Right ventricle myocardium inferior (tissue), 1 donor: ENCODE data around the gene RADIL. TPM values are rescaled to one million over a fixed set of nuclear protein-coding genes. Genes with fewer than 3 reads are reported as not detected.

ENCODE experiments used
- ATAC-seq: fragments of 200-7000 bp; cut with Tn5 transposase; one replicate; pipeline ENCODE4 v1.9.1; 2020; ENCODE audit warnings: mild to moderate bottlenecking, moderate library complexity
- DNase-seq: peaks from one replicate; pipeline ENCODE4 v3.0.0; 2021; ENCODE audit errors: missing footprints
- intact Hi-C: fragments of 100-400 bp; cut with DNase I; formaldehyde crosslinking; loops from one replicate; pipeline ENCODE4 v1.11.0; 2022
- total RNA-seq: library from RNA; stranded (reverse); fragmentation: NEBNext Ultra II Directional; extraction: Animal tissue kit (Norgen Biotek cat#: 25700); gene quantifications from one replicate; pipeline ENCODE4 v1.2.1, GENCODE V29; 2021
- donor health status: DM: no; HTN: yes; CAD: no; lungs with severe emphysema.

The RADIL gene
- total RNA-seq, 1 donor from 2014 or later, result 3.9 TPM

DNA sequence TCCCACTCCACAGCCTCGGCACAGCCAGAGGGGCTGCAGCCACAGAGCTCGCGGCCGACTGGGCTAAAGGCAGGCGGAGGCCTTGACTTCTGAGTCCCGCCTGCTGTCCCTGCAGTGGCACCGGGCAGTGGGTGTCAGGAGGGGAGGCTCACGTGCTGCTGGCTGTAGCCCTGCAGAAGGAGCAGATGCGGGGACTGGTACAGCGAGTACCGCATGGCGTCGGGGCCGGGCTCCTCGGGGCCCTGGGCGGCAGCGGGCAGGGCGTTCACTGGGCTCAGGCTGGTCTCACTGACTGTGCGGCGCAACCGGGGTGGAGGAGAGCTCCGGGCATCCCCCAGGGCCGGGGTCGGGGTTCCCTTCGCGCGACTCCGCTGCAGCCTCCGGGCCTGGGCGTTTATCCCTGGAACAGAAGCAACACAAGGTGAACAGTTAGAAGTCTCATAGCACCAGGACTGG is 47.3 kb downstream of the RADIL start:
- intact Hi-C loops, result loop anchor here (5.0 kb wide), 1 partner anchor 46 kb away; the partner anchor contains the start of gene RADIL
- DNase-seq (no peak), ATAC-seq (no peak)

DNA sequence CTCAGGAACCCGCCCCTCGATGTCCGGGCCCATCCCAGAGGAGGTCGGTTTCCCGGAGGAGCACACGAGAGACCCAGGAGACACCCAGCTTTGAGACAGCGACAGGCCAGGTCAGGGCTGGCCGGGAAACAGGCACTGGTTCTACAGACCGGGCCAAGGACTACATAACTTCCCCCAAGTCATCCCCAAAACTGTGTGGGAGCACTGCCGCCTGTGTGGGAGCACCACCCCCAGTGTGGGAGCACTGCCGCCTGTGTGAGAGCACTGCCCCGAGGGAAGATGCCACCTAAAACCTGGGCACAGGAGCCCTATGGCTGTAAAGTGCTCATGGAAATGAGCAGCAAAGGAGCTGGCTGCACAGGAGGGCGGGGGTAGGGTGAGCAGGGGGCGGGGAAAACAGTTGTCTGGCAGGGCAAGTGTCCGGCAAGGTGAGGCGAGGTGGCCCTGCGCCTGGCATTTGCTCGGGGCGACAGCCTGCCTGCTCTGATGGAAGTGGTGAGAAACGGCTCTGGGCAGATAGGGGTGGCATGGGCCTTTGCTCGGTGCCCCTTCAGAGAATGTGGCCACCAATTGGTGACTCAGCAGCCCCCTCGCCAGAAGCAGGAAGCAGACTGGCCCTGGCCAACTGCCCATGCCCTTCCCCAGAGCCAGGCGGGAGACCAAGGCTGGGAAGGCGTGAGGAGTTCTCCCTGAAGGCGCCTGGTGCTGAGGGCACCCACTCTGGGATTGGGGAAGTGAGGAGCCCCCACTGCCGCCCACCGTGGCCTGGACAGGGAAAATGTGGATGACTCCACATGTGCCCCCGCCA is 47.9 kb downstream of the RADIL start:
- ATAC-seq (no peak), DNase-seq (no peak)
- intact Hi-C loops, result loop anchor here (5.0 kb wide), 1 partner anchor 47 kb away; the partner anchor contains the start of gene RADIL

DNA sequence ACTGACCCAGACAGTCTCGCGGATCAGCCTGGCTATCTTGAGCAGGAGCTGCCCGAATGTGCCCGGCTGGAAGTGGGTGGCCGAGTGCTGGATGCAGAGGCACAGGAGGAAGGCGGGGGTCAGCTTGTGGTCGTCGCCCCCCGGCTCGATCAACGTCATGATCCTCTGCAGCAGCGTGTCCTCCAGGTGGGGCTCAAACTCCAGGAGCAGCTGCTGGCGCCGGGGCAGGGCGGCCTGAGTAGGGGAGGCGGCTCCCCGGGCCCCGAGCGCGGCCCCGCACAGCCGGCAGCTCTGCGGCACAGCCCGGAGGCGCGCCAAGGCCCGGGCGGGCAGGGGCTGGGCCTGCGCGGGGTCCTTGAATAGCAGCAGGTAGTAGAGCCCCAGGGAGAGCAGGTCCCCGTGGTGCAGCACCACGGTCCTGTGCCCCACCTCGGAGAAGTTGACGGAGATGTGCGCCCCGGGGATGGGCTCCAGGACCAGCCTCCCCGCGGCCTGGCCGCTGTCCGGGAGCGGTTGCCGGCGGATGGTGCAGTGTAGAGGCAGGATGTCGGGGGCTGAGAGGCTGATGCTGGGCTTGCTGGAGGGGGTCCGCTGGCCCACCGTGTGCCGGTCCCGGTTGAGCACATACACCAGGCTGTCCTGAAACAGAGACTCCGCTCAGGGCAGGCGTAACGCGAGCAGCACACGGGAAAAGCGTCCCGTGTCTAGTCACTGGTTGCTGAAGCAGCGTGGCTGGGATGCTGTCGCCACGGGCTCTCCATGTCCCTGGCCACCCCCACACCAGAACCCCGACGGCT is 48.7 kb downstream of the RADIL start:
- ATAC-seq (no peak), DNase-seq (no peak)
- intact Hi-C loops, result loop anchor here (5.0 kb wide), 1 partner anchor 48 kb away; the partner anchor contains the start of gene RADIL

DNA sequence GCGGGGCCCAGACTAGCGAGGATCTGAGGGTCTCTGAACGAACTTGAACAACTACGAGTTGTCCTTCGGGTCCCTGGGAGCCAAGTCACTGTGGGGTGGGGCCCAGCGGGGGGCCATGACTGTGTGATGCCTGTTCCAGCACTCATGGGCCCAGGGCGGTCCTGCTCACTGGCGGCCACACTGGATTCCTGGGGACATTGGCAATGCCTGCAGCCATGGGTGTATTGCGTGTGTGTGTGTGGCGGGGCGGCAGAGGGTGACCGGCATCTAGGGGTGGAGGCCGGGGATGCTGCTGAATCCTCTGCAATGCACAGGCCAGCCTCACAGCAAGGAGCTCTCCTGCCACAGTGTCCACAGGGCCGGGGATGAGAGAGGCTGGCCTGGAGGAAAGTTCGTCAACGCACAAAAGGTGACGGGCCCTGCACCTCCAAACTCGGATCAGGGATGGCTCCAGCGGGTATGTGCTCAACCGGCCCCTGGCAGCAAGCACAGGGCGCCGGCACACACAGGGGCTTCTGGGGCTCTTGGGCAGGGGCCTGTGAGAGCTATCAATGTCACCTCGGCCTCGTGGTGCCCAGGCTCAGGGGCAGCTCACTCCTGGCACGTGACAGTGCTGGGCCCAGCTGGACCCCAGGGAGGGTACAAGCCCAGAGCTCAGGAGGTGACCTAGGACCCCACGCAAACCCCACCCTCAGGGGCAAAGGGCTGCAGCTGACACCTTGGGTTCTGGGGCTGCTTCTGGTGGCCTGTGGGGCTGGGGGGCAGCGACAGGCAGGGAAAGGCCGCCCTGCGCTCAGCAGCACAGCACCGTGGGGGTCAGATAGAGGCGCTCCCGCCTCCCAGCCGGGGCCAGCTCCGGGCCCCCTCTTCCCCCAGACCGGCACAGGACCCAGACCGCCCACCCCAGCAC is 49.6 kb downstream of the RADIL start:
- DNase-seq (no peak), ATAC-seq (no peak)
- intact Hi-C loops, result no loop called here

DNA sequence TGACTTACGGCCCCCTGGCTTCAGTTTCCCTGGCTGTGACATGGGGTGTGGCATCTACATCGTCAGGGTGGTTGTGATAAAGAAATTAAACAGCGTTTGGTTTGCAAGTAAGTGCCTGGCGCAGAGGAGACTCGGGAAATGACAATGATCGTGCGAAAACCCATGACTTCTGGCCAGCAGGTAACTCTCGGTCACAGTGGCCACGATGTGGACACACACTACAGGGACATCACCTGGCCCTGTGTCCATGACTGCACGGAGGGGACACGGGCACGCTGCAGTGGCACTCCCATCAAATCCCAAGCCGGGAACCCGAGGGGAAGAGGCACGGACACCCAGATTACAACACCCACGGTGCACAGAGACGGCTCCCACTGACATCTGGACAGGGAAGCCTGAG is 50.3 kb downstream of the RADIL start:
- ATAC-seq, result no peak
- DNase-seq, result no peak
- intact Hi-C loops, result no loop called here

DNA sequence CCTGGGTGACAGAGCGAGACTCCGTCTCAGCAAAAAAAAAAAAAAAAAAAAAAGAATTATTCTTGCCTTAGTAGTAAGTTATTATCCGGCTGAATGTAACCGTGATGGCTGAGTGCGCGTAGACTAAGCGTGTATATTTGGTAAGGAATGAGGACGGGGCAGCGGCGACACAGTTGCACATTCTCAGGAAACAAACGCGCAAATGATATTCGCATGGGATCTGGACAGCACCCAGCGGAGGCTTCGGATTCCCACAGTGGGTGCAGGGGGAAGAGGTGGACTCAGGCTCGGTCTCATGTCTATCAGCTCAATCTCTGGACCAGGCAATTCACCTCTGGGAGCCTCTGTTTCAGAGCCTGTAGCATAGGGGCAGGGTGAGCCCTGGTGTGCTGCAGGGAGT is 50.8 kb downstream of the RADIL start:
- DNase-seq, result no peak
- intact Hi-C loops, result no loop called here
- ATAC-seq, result no peak

DNA sequence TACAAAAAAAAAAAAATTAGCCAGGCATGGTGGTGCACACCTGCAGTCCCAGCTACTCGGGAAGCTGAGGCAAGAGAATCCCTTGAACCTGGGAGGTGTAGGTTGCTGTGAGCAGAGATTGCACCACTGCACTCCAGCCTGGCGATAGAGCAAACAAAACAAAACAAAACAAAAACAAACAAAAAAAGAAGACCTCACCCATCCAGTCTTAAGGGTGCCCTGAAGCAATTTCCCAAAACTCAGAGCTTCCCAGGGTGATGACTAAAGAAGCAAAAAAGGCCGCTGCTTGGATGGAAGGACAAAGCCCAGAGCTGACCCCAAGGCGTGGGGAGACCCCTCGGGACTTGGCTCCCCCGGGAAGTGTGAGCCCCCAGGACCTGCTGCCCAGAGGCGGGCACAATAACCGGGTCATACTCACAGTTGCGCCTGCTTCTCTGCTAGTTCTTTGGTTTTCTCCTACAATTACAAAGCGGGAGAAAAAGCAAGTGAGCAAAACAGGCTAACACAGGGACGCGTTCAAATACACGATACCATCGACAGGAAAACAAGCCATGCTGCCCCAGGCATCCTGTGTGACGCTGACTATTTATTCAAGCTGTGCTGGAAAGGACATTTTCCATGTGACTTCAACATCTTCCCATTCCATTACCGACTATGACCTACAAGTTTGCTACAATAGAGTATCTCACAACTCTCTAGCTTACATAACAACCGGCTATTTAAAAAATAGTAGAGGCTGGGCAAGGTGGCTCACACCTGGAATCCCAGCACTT is 51.6 kb downstream of the RADIL start:
- ATAC-seq, result no peak
- DNase-seq, result no peak
- intact Hi-C loops, result no loop called here

DNA sequence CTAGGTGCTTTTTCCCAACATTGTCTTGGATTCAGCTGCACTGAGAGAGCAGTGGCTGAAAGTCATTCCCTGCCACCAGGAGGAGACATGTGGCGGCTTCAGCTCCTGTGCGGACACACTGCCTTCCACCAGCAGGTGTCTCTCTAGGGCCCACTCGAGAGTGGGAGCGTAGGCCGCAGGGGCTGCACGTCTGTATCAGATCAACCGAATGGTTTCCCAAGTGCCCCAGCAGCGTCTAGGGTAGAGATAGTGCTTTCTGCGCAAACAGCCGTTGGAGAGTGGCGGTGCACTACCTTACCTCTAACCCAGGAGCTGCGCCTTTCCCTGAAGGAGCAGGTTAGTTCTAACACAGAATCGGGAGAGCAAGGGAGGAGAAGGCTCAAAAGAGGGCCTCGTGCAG is 53.3 kb downstream of the RADIL start:
- DNase-seq, result no peak
- peak; percentile 87 for ATAC-seq
- intact Hi-C loops, result no loop called here

DNA sequence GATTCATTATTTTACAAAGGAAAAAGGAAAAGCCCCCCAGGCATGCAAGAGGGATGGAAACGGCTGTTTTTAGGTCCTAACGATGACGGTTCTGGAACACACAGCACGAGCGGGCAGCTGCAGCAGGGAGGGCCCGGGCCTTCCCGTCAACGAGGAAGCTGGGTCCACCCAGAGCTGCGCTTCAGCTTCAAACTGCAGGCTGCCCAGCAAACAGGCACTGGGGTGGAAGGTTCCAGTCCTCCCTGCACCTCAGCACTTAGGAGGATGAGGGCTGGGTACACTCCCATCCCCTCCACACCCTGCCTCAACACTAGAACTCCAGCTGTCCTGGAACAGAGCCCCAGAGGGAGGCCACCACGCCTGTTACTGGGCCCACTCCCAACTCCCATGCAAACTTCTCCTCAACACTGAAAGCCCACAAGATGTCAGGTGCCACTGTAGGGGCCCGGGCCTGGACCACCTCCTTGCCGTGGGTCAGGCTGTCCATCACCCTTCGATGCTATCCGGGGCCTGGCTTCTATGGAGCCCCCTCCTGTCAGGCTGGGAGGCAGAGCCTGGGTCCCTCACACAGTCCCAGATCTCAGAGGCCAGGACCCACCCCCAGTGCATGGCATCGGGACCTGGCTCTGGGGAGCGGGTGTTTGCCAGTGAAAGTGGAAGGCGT is 54.7 kb downstream of the RADIL start:
- DNase-seq (no peak), ATAC-seq (peak; percentile 21)
- intact Hi-C loops, result no loop called here

DNA sequence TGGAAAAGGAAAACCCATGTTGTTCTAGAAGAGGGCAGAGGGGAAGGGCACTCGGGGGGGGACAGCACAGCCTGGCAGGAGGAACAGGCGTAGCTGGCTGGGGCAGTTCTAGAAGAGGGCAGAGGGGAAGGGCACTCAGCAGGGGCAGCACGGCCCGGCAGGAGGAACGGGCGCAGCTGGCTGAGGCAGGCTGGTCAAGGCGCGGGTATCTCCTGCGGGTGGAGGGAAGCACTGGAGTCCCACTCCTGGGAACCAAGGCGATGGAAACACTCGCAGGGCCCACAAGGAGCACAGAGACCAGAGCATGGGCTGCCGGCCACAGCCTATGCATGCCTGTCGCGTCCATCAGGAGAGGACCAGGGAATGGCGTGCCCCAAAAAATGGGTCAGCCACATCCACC is 58.4 kb downstream of the RADIL start:
- intact Hi-C loops, result no loop called here
- DNase-seq (no peak), ATAC-seq (no peak)

DNA sequence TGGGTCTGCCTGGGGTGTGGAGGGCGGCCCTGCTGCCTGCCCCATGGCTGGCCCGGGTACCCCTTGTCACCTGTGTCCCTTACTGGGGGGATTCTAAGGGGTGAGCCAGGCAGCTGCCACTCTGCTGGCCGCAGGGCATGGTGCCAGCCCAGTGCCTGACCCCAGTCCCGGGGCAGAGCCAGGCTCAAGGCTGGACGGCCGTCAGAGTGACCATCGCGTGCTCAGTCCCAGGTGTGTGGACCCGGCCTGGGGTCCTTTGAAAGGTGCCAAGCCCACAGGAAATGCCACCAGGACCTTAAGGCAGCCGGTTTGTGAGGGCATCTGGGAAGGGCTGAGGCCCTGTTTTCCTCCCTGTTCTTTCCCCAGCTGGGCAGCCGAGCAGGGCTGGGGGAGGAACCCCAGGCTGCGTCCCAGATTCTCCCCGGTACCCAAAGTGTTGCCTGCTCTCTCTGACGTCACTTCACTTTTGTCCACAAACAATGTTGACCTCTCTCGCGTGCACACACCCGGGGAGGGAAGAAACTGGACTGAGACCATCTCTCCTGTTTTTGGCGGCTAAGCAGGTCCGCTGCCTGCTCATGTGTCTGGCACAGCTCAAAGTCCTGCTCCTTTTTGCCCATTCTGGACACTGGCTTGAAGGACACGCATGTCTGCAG is 59.3 kb downstream of the RADIL start:
- DNase-seq, result no peak
- intact Hi-C loops, result no loop called here
- ATAC-seq, result no peak

DNA sequence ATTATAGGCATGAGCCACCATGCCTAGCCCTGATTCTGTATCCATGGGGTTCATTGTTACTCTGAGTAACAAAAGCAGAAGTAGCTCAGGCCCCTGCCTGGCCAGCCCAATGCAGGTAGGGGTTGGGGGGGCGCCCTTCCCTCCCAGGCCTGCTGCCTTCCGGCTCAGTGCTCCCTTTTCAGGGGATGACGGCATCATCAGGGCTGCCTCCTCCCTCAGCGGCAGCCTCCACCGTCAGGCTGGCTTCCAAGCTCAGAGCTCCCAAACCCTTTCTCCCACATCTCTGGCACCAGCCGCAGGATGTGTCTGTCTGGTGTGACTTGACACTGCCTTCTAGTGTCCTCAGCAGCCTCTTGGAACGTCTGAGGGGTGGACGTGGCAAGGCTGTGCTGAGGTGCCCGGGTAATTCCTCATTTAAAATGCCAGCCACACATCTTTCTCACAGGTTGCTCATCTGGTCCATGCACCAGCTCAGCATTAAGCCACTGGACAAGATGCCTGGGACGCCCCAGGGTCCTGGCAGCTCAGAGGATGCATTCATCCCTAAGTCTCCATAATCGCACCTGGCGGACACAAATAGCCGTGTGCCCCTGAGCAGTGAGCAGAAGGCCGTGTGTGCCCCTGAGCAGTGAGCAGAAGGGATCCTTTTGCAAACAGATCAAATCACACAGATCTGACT is 59.9 kb downstream of the RADIL start:
- intact Hi-C loops, result no loop called here
- ATAC-seq (no peak), DNase-seq (no peak)

DNA sequence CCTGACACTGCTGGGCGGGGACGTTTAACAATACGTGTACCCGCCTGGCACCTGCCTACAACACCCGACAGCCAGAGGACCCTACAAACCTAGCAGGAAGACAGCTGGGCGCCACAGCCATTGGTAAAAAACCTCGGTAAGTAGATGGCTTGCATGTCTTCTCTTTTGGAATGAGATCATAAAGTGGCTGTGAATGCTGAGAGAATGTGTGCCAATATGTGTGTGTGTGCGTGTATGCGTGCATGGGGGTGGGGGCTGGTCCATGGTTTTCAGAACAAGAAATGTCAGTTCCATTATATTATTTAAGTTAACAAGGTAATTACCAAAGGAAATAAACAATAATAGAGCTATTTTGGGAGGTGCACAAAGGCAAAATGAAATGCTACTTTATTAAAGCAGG is 60.8 kb downstream of the RADIL start:
- intact Hi-C loops, result no loop called here
- ATAC-seq (no peak), DNase-seq (no peak)

DNA sequence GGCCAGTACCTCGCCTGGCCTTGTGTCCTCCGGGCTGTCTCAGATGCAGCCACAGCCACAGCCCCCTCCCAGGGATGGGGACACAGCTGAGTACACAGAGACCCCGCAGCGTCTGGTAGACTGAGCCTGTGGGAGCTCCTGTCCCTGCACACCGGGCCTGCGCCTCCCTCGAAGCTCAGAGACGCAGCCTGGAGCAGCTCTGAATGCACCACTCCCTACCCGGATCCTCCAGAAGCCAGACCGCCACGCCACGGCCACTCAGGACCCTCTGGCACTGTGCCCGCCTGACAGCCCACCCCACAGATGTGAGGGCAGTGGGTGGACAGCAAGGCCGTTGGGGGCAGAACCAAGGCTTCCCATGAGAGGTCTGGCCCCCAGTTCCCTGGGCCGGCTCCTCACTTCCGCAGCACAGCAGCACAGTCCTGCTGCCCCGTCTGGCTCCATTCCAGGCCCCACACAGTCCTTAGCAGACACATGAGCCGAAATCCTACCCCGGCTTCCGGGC is 62.5 kb downstream of the RADIL start:
- DNase-seq, result no peak
- intact Hi-C loops, result no loop called here
- no peak for ATAC-seq

DNA sequence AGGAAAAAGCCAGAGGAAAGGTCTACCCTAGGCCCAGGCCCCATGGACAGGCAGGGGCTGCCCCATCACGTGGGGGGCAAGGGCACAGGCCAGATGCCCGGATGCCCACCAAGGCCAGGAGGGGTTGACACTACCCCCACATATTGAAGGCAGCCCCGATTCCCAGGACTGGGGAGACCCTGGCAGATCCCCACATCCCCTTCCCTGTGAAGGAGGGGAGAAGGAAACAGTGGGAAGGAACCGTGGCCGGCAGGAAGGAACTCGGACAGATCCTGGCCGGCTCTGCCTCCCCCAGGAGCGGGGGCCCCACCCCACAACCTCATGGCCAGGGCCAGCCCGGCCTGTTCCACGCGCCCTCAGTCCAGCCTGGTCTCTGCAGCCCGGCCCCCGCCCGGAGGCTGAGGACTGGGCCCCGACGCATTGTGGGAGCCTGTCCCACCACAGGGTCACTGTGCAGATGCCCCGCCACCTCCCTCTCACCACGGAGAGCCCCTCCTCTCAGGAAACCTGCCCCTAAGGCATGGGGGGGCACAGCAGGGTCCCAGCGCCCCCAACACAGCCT is 63.0 kb downstream of the RADIL start:
- DNase-seq, result no peak
- peak; percentile 48 for ATAC-seq
- intact Hi-C loops, result no loop called here
